ENCODE results near the gene NYAP2. TPM values are rescaled to one million over a fixed set of nuclear protein-coding genes. Genes with fewer than 3 reads are reported as not detected.

The NYAP2 gene
- total and polyA plus RNA-seq, 2 of the 4 experiments (the other 2 are of a cell fraction) = not detected

DNA sequence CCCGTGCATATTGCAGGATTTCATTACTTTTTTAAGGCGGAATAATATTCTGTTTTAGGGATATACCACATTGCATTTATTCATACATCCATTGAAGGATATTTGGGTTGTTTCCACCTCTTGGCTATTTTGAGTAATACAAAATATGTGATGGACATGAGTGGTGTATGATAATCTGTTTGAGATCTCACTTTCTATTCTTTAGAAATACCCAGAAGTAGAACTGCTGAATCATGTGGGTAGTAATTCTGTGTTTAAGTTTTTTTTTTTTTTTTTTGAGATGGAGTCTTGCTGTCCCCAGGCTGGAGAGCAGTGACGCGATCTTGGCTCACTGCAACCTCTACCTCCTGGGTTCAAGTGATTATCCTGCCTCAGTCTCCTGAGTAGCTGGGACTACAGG lies 201.4 kb downstream of the NYAP2 start:
- Histone ChIP-seq H2AK5ac (ENCODE audit: low read depth, low read length) (no peak overlapping the region), H2BK20ac (ENCODE audit: low read depth, low read length) (no peak overlapping the region), H2BK15ac (ENCODE audit: low read depth, low read length) (no peak overlapping the region), H4K5ac (ENCODE audit: low read depth, low read length) (no peak overlapping the region), H3K4me2 (ENCODE audit: low read depth, low read length) (no peak overlapping the region), H3K14ac (replicated peaks; ENCODE audit: low read depth, low read length) (no peak overlapping the region), H3K27ac (ENCODE audit: insufficient read depth, low read length) (no peak overlapping the region), H2AFZ (replicated peaks; ENCODE audit: low read length, poor library complexity) (no peak overlapping the region), H3K4ac (ENCODE audit: low read depth, low read length) (no peak overlapping the region), H3K9ac (ENCODE audit: low read depth, low read length) (no peak overlapping the region), H2BK5ac (ENCODE audit: low read depth, low read length, poor library complexity, severe bottlenecking) (no peak overlapping the region), H3K18ac (ENCODE audit: low read depth, low read length) (no peak overlapping the region), H3K4me1 (ENCODE audit: control insufficient read depth, insufficient read depth, low read length) (no peaks in the 10 kb centered on the region), H3K27me3 (ENCODE audit: control insufficient read depth, insufficient read depth, low read length) (no peaks in the 10 kb centered on the region), H3K23ac (ENCODE audit: low read depth, low read length) (no peak overlapping the region), H3K56ac (ENCODE audit: extremely low read depth, insufficient read depth, low read length) (no peak overlapping the region), H3K79me1 (ENCODE audit: low read depth in 1 of 2, low read length in 2 of 2) (no peaks in the 10 kb centered on the region), H3K36me3 (ENCODE audit: control insufficient read depth, insufficient read depth, low read length) (no peaks in the 10 kb centered on the region), H3K9me3 (ENCODE audit: control insufficient read depth, insufficient read depth, low read length) (no peaks in the 10 kb centered on the region), H2AK9ac (replicated peaks; ENCODE audit: low read depth, low read length, poor library complexity) (no peak overlapping the region), H4K20me1 (ENCODE audit: insufficient read depth, low read length) (no peaks in the 10 kb centered on the region), H3K9me1 (ENCODE audit: insufficient read depth, low read length) (no peaks in the 10 kb centered on the region), H2BK120ac (ENCODE audit: low read depth, low read length) (no peak overlapping the region), H4K8ac (ENCODE audit: low read depth in 2 of 2, low read length in 2 of 2) (no peak overlapping the region), H4K91ac (ENCODE audit: insufficient read depth, low read depth, low read length) (no peak overlapping the region), H3K4me3 (ENCODE audit: insufficient read depth, low read depth, low read length) (no peak overlapping the region)
- no peak for ATAC-seq (ENCODE audit: low read depth)
- TF ChIP-seq CHD1 (IDR thresholded peaks at IDR 0.05; ENCODE audit: low read depth, low read length) (no peak), ELK1 (IDR thresholded peaks at IDR 0.05; ENCODE audit: borderline replicate concordance, low read depth, low read length) (no peak), CTCF (conservative IDR thresholded peaks at IDR 0.05; ENCODE audit: low read depth, low read length) (no peak), FOS (IDR thresholded peaks at IDR 0.05; ENCODE audit: low read depth, low read length) (no peak), NFE2L2 (IDR thresholded peaks at IDR 0.05; ENCODE audit: low read depth, low read length) (no peak), BHLHE40 (IDR thresholded peaks at IDR 0.05; ENCODE audit: low read depth, low read length) (no peak), RAD21 (IDR thresholded peaks at IDR 0.05; ENCODE audit: low read length) (no peak), MAFK (IDR thresholded peaks at IDR 0.05; ENCODE audit: low read depth, low read length) (no peak), POLR2A (IDR thresholded peaks at IDR 0.05; ENCODE audit: low read depth, low read length) (no peak), SMC3 (IDR thresholded peaks at IDR 0.05; ENCODE audit: low read depth, low read length) (no peak), RFX5 (IDR thresholded peaks at IDR 0.05; ENCODE audit: low read depth, low read length) (no peak), MXI1 (IDR thresholded peaks at IDR 0.05; ENCODE audit: borderline replicate concordance, low read depth, low read length) (no peak), MAZ (IDR thresholded peaks at IDR 0.05; ENCODE audit: borderline replicate concordance, low read depth, low read length) (no peak)
- TF ChIP-seq, protein P1, sequence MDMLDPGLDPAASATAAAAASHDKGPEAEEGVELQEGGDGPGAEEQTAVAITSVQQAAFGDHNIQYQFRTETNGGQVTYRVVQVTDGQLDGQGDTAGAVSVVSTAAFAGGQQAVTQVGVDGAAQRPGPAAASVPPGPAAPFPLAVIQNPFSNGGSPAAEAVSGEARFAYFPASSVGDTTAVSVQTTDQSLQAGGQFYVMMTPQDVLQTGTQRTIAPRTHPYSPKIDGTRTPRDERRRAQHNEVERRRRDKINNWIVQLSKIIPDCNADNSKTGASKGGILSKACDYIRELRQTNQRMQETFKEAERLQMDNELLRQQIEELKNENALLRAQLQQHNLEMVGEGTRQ (IDR thresholded peaks at IDR 0.05; ENCODE audit: low read depth, low read length) = no peak
- intact Hi-C loops (cut with micrococcal nuclease) (no loop called here), dilution Hi-C loops (cut with HindIII; ENCODE audit: low sequenced_read_pairs, unreplicated experiment) (no loop called here), in situ Hi-C loops (cut with MboI; ENCODE audit: low sequenced_read_pairs) (no loop called here)
- no peak for DNase-seq
- POLR2A ChIA-PET (ENCODE audit: unreplicated experiment) = no interaction called here
- WGBS, 2 experiments (ENCODE audit: extremely low coverage in 2 of 2, insufficient read length in 1 of 2) = no CpG with 5 or more reads among the region's 4 CpGs
- CTCF ChIA-PET = no interaction called here
- BruUV-seq (replicated peaks) = no TSS peak
